Measurements from ENCODE around the gene RBM47. TPM values are rescaled to one million over a fixed set of nuclear protein-coding genes. Genes with fewer than 3 reads are reported as not detected.
A peak's percentile ranks its signal among the peaks of the same experiment; 100 is the strongest.

Gene RBM47
- total and polyA plus RNA-seq, 9 of the 15 experiments (the other 6 are each of a cell fraction or from before 2014, with no cell fraction given): 1.4 to 6.4 (median 3.3) TPM

GRCh38 chr4:40672528-40673522 is 43.2 kb upstream of the RBM47 start (continued):
- TF ChIP-seq SIX5 (IDR thresholded peaks at IDR 0.05; ENCODE audit: borderline replicate concordance in 1 of 2, insufficient read depth in 1 of 2, low read depth in 1 of 2, low read length in 2 of 2) (no peak), BACH1 (tag; IDR thresholded peaks at IDR 0.05) (peak; percentile 96), ETS1 (conservative IDR thresholded peaks at IDR 0.05; ENCODE audit: control insufficient read depth, low read depth, low read length) (no peak), CC2D1A (IDR thresholded peaks at IDR 0.05) (no peak), MAFK (IDR thresholded peaks at IDR 0.05; ENCODE audit: low read length) (peak; percentile 87), POLR3G (IDR thresholded peaks at IDR 0.05; ENCODE audit: extremely low read depth, insufficient read length, insufficient replicate concordance) (no peak), CUX1 (CRISPR knock-in tag; IDR thresholded peaks at IDR 0.05) (no peak), PHF21A (IDR thresholded peaks at IDR 0.05; ENCODE audit: borderline replicate concordance, low read depth) (no peak), NEUROD1 (IDR thresholded peaks at IDR 0.05; ENCODE audit: borderline replicate concordance, low read depth, low read length, partially characterized antibody) (no peak), NCOA1 (IDR thresholded peaks at IDR 0.05; ENCODE audit: low read depth) (no peak), GTF2F1 (IDR thresholded peaks at IDR 0.05; ENCODE audit: low read depth, low read length) (no peak), SOX6 (IDR thresholded peaks at IDR 0.05) (peak; percentile 74; the same call in 1 of the 2 replicates), FOSL1 (tag; conservative IDR thresholded peaks at IDR 0.05) (peak; percentile 67), RBM25 (IDR thresholded peaks at IDR 0.05; ENCODE audit: low read depth, low read length, severe bottlenecking) (no peak), NFE2L1 (tag; IDR thresholded peaks at IDR 0.05; ENCODE audit: borderline replicate concordance, low read depth) (peak; percentile 93), ATF1 (CRISPR knock-in tag; IDR thresholded peaks at IDR 0.05) (no peak), ATF1 (tag; IDR thresholded peaks at IDR 0.05) (peak; percentile 63), ATF3 (IDR thresholded peaks at IDR 0.05) (peak; percentile 70; the same call in 1 of the 2 replicates), ATF3 (CRISPR knock-in tag; conservative IDR thresholded peaks at IDR 0.05) (no peak), JUND (IDR thresholded peaks at IDR 0.05; ENCODE audit: borderline replicate concordance, low read depth, low read length) (peak; percentile 71; the same call in 1 of the 2 replicates), JUND (tag; IDR thresholded peaks at IDR 0.05; ENCODE audit: borderline replicate concordance, low read depth, low read length) (peak; percentile 79; the same call in 2 of the 3 replicates)
